Measurements from ENCODE around the gene SMURF1. TPM values are rescaled to one million over a fixed set of nuclear protein-coding genes. Genes with fewer than 3 reads are reported as not detected.
"Not testable (repeated sequence)": the region's sequence is repeated elsewhere in the genome, so short reads cannot be mapped to it uniquely, and the experiment has no call there.

The SMURF1 gene
- total RNA-seq, 1 donor from 2014 or later: 34.4 TPM

- DNase-seq (ENCODE audit: low spot score in 2 of 2, unreplicated experiment in 2 of 2): no peak
- H3K4me3 Mint-ChIP-seq: no peak overlapping the region
- H3K27ac Mint-ChIP-seq: no peak overlapping the region
- H3K9me3 Mint-ChIP-seq: no peaks in the 10 kb centered on the region
- no peak for TF ChIP-seq CTCF (IDR thresholded peaks at IDR 0.05; ENCODE audit: unreplicated experiment)
- no peaks in the 10 kb centered on the region for H3K4me1 Mint-ChIP-seq
- H3K36me3 Mint-ChIP-seq: peaks cover 45% of the 10 kb centered on the region
- no peaks in the 10 kb centered on the region for H3K27me3 Mint-ChIP-seq (ENCODE audit: low read depth)
Observed at GRCh38 chr7:99054781-99055180, 89.1 kb downstream of the SMURF1 start.

- Mint-ChIP-seq H3K36me3 (peaks cover 51% of the 10 kb centered on the region), H3K4me1 (no peaks in the 10 kb centered on the region), H3K9me3 (no peaks in the 10 kb centered on the region), H3K4me3 (no peak overlapping the region), H3K27ac (peak overlapping the region; percentile 43), H3K27me3 (ENCODE audit: low read depth) (no peaks in the 10 kb centered on the region)
- no peak for TF ChIP-seq CTCF (IDR thresholded peaks at IDR 0.05; ENCODE audit: unreplicated experiment)
- DNase-seq (ENCODE audit: low spot score in 2 of 2, unreplicated experiment in 2 of 2): no peak
Observed at GRCh38 chr7:99050971-99051370, 92.9 kb downstream of the SMURF1 start.

- H3K36me3 Mint-ChIP-seq: peaks cover 60% of the 10 kb centered on the region
- no peak overlapping the region for H3K27ac Mint-ChIP-seq
- peaks cover 5% of the 10 kb centered on the region for H3K4me1 Mint-ChIP-seq
- TF ChIP-seq CTCF (IDR thresholded peaks at IDR 0.05; ENCODE audit: unreplicated experiment): no peak
- no peak overlapping the region for H3K4me3 Mint-ChIP-seq
- no peaks in the 10 kb centered on the region for H3K9me3 Mint-ChIP-seq
- no peak for DNase-seq (ENCODE audit: low spot score in 2 of 2, unreplicated experiment in 2 of 2)
- no peaks in the 10 kb centered on the region for H3K27me3 Mint-ChIP-seq (ENCODE audit: low read depth)
Observed at GRCh38 chr7:99047526-99048077, 96.3 kb downstream of the SMURF1 start.

- Mint-ChIP-seq H3K36me3 (peaks cover 55% of the 10 kb centered on the region), H3K27ac (no peak overlapping the region), H3K27me3 (ENCODE audit: low read depth) (no peaks in the 10 kb centered on the region), H3K4me3 (no peak overlapping the region), H3K4me1 (peaks cover 7% of the 10 kb centered on the region), H3K9me3 (no peaks in the 10 kb centered on the region)
- no peak for DNase-seq (ENCODE audit: low spot score in 2 of 2, unreplicated experiment in 2 of 2)
- TF ChIP-seq CTCF (IDR thresholded peaks at IDR 0.05; ENCODE audit: unreplicated experiment): no peak
Observed at GRCh38 chr7:99046722-99047121, 97.2 kb downstream of the SMURF1 start.

- not testable (repeated sequence) for H3K27me3 Mint-ChIP-seq (ENCODE audit: low read depth); H3K27ac Mint-ChIP-seq; H3K9me3 Mint-ChIP-seq; DNase-seq (ENCODE audit: low spot score in 2 of 2, unreplicated experiment in 2 of 2); H3K4me1 Mint-ChIP-seq; H3K4me3 Mint-ChIP-seq
- H3K36me3 Mint-ChIP-seq: peaks cover 54% of the 10 kb centered on the region
Observed at GRCh38 chr7:99046262-99046661, 97.6 kb downstream of the SMURF1 start.

GRCh38 chr7:99044858-99045257, 99.0 kb downstream of the SMURF1 start:
- not testable (repeated sequence) for H3K27ac Mint-ChIP-seq; H3K4me1 Mint-ChIP-seq; DNase-seq (ENCODE audit: low spot score in 2 of 2, unreplicated experiment in 2 of 2); H3K27me3 Mint-ChIP-seq (ENCODE audit: low read depth); H3K9me3 Mint-ChIP-seq; H3K4me3 Mint-ChIP-seq
- peaks cover 55% of the 10 kb centered on the region for H3K36me3 Mint-ChIP-seq

- peak overlapping the region; percentile 77 for H3K27ac Mint-ChIP-seq
- peaks cover 58% of the 10 kb centered on the region for H3K36me3 Mint-ChIP-seq
- H3K4me3 Mint-ChIP-seq: no peak overlapping the region
- no peak for DNase-seq (ENCODE audit: low spot score in 2 of 2, unreplicated experiment in 2 of 2)
- H3K4me1 Mint-ChIP-seq: peaks cover 10% of the 10 kb centered on the region
- H3K27me3 Mint-ChIP-seq (ENCODE audit: low read depth): no peaks in the 10 kb centered on the region
- H3K9me3 Mint-ChIP-seq: no peaks in the 10 kb centered on the region
- no peak for TF ChIP-seq CTCF (IDR thresholded peaks at IDR 0.05; ENCODE audit: unreplicated experiment)
Observed at GRCh38 chr7:99042957-99043356, 101.0 kb downstream of the SMURF1 start.
